ENCODE results near the gene ATP11C.

DNA sequence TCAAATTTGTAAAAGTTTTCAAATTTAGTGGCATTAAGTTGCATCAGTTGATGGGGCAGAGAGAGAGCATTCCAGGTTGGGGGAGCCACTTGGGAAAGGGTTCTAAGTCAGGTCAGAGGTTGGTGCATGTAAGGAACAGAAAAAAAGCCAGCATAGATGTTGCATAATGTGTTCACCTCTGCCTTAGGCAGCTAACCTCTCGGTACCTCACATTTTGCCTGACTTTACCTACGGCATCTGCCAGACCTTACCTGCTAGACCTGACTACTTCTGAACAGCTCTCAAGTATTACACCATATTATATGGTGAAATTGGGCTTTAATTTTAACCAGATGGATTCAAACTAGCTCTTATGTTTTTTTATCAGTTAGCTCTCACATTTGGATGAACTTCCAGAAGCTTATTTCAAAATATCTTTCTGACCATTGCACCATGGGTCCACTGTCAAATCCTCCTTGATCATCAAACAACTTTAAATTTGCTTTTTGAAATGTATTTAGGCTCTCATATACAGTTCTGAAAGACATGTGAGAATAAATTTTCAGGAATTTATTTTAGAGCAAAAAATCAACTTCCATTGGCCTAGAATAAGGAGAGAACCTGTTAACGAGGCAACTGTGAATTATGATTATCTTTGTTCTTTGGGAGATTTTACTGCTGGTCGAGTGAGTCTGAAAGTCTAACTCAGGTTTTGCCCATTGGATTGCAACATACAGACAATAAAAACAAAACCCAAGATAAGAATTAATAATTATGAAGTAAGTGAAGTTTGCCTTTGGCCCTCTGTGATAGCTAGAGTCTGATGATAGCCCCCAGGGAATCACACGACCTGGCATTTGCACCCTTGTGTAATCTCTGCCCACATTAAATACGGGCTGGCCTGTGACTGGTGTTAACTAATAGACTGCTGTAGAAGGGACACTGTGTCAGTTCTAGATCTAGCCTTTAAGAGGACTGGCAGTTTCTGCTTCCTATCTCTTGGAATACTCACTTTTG, 40.1 kb upstream of the ATP11C start:
- no peak for TF ChIP-seq POLR2A (IDR thresholded peaks at IDR 0.05)
- TF ChIP-seq, protein P1, sequence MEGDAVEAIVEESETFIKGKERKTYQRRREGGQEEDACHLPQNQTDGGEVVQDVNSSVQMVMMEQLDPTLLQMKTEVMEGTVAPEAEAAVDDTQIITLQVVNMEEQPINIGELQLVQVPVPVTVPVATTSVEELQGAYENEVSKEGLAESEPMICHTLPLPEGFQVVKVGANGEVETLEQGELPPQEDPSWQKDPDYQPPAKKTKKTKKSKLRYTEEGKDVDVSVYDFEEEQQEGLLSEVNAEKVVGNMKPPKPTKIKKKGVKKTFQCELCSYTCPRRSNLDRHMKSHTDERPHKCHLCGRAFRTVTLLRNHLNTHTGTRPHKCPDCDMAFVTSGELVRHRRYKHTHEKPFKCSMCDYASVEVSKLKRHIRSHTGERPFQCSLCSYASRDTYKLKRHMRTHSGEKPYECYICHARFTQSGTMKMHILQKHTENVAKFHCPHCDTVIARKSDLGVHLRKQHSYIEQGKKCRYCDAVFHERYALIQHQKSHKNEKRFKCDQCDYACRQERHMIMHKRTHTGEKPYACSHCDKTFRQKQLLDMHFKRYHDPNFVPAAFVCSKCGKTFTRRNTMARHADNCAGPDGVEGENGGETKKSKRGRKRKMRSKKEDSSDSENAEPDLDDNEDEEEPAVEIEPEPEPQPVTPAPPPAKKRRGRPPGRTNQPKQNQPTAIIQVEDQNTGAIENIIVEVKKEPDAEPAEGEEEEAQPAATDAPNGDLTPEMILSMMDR (IDR thresholded peaks at IDR 0.05) = no peak

Measured in thyroid gland (tissue), 4 donors.